PC-9 (cell line): ENCODE measurements around the gene BAIAP2L2.

Experiments
- EZH2 ChIP-seq: fragments of 200-600 bp; sonication (generic); IDR thresholded peaks from 2 replicates; pipeline ENCODE4 v1.8.0; 2017; ENCODE audit warnings: antibody characterized with exemption, low read depth
- TF ChIP-seq, protein P1 (sequence below): fragments of 200-600 bp; sonication (generic); conservative IDR thresholded peaks from 2 replicates; pipeline ENCODE4 v1.6.1; 2017; ENCODE audit warnings: mixed run types, antibody characterized with exemption, mild to moderate bottlenecking, moderate library complexity

DNA sequence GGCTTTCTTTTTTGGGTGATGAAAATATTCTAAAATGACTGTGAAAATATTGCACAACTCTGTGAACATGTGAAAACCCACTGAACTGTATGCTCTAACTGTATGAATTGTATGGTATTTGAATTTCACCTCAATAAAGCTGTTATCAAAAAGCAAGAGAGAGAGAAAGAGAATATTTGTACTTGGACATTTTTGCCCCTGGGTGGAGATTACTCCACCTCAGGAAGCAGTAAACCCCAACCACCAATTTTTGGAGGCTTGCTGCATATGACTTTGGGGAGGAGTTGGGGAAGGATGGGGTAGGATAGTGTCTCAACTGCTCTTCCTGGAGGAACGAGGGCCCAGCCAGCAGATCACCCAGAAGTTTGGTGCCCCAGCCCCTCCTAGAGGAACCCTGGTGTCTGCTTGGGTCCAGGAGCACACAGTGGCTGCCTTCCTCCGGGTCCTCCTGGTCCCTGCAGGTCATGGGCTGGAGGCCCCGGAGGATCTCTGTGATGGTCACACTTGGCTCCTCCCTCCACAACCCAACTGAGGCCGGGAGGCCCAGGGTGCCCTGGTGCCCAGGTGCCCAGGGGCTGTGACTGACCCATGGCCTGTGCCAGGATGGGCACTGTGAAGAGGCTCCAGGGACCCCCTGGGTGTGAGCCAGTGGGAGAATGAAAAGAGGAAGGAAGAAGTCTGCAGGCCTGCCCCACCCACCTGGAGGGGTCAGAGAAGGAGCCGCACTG is 68.6 kb downstream of the BAIAP2L2 start:
- TF ChIP-seq, protein P1, sequence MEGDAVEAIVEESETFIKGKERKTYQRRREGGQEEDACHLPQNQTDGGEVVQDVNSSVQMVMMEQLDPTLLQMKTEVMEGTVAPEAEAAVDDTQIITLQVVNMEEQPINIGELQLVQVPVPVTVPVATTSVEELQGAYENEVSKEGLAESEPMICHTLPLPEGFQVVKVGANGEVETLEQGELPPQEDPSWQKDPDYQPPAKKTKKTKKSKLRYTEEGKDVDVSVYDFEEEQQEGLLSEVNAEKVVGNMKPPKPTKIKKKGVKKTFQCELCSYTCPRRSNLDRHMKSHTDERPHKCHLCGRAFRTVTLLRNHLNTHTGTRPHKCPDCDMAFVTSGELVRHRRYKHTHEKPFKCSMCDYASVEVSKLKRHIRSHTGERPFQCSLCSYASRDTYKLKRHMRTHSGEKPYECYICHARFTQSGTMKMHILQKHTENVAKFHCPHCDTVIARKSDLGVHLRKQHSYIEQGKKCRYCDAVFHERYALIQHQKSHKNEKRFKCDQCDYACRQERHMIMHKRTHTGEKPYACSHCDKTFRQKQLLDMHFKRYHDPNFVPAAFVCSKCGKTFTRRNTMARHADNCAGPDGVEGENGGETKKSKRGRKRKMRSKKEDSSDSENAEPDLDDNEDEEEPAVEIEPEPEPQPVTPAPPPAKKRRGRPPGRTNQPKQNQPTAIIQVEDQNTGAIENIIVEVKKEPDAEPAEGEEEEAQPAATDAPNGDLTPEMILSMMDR: no peak
- TF ChIP-seq EZH2: no peak
